Astrocyte of the cerebellum (primary cell): ENCODE measurements around the gene TMEM168.

Experiments
- DNase-seq: peaks from one replicate; pipeline ENCODE4 v3.0.0-alpha.2; 2011; ENCODE audit warnings: low read depth
- H3K4me3 ChIP-seq: 2 replicates; pipeline ENCODE4 v1.5.1; 2011; ENCODE audit warnings: mild to moderate bottlenecking, low read depth, low read length, moderate library complexity
- CTCF ChIP-seq: IDR thresholded peaks from 2 replicates; pipeline ENCODE4 v1.5.1; 2012; ENCODE audit warnings: low read length, low read depth, moderate library complexity, mild to moderate bottlenecking; ENCODE audit errors: missing control alignments
- in situ Hi-C: cut with HindIII; loops from 2 replicates; pipeline ENCODE4 v1.10.0; 2017; ENCODE audit warnings: low sequenced_read_pairs

TMEM168 gene

GRCh38 chr7:112781558-112781957 lies 8.6 kb downstream of the TMEM168 start:
- no peak for DNase-seq
- in situ Hi-C loops: no loop called here
- no peak overlapping the region for H3K4me3 ChIP-seq
- no peak for TF ChIP-seq CTCF

- DNase-seq: no peak
- in situ Hi-C loops: no loop called here
- no peak overlapping the region for H3K4me3 ChIP-seq
- no peak for TF ChIP-seq CTCF
Observed at GRCh38 chr7:112781110-112781509, 9.1 kb downstream of the TMEM168 start.

GRCh38 chr7:112779667-112780066 lies 10.5 kb downstream of the TMEM168 start:
- TF ChIP-seq CTCF: no peak
- DNase-seq: no peak
- in situ Hi-C loops: loop anchor here (10.0 kb wide), 1 partner anchor 245 kb away; no protein-coding TSS in a partner anchor
- H3K4me3 ChIP-seq: no peak overlapping the region

- no peak overlapping the region for H3K4me3 ChIP-seq
- in situ Hi-C loops: loop anchor here (10.0 kb wide), 1 partner anchor 247 kb away; no protein-coding TSS in a partner anchor
- TF ChIP-seq CTCF: no peak
- no peak for DNase-seq
Observed at GRCh38 chr7:112777406-112777805, 12.8 kb downstream of the TMEM168 start.

- no peak for TF ChIP-seq CTCF
- no peak overlapping the region for H3K4me3 ChIP-seq
- in situ Hi-C loops: loop anchor here (10.0 kb wide), 1 partner anchor 254 kb away; no protein-coding TSS in a partner anchor
- no peak for DNase-seq
Observed at GRCh38 chr7:112771166-112771565, 19.0 kb downstream of the TMEM168 start.

GRCh38 chr7:112770051-112770450 lies 20.1 kb downstream of the TMEM168 start:
- no peak overlapping the region for H3K4me3 ChIP-seq
- in situ Hi-C loops: loop anchor here (10.0 kb wide), 1 partner anchor 255 kb away; no protein-coding TSS in a partner anchor
- no peak for TF ChIP-seq CTCF
- DNase-seq: peak; percentile 35
